Breast epithelium (tissue), 3 donors: ENCODE measurements around the gene SORL1.

Experiments
- CTCF ChIP-seq, 3 donors: fragments of 450-650 bp; IDR thresholded peaks; one replicate each; pipeline ENCODE4 v1.5.1; 2016 to 2017; ENCODE audit warnings: antibody characterized with exemption in 3 of 3, mild to moderate bottlenecking in 3 of 3, moderate library complexity in 3 of 3
- POLR2AphosphoS5 ChIP-seq, 3 donors: sonication (generic); formaldehyde crosslinking; IDR thresholded peaks; one replicate each; pipeline ENCODE4 v1.6.1; 2017; ENCODE audit warnings: antibody characterized with exemption in 3 of 3

GRCh38 chr11:121465709-121466062, 13.6 kb downstream of the SORL1 start:
- TF ChIP-seq POLR2AphosphoS5 (IDR thresholded peaks at IDR 0.05) = no peak
- TF ChIP-seq CTCF (IDR thresholded peaks at IDR 0.05) = no peak
